Right lung (tissue), 10 donors: ENCODE results near the gene CCDC144A. TPM values are rescaled to one million over a fixed set of nuclear protein-coding genes. Genes with fewer than 3 reads are reported as not detected.
"Not testable (repeated sequence)": the region's sequence is repeated elsewhere in the genome, so short reads cannot be mapped to it uniquely, and the experiment has no call there.

ENCODE experiments used
- DNase-seq, 2 donors: peaks; one replicate each; pipeline ENCODE4 v3.0.0-alpha.2; 2013
- long read RNA-seq, 8 donors: transcript quantifications; one replicate each; lab custom pipeline, GENCODE V29; 2026
- polyA plus RNA-seq, 5 donors: library from polyadenylated mRNA; unstranded; fragments of 120-200 nt; gene quantifications; one replicate each; pipeline versions ENCODE4 v1.2.1 to v1.2.3, GENCODE V29; 2013; ENCODE audit warnings: inconsistent platforms in 1 of 5, low replicate concordance in 1 of 5; ENCODE audit not compliant: insufficient read length in 5 of 5, insufficient read depth in 1 of 5

CCDC144A gene, protein sequence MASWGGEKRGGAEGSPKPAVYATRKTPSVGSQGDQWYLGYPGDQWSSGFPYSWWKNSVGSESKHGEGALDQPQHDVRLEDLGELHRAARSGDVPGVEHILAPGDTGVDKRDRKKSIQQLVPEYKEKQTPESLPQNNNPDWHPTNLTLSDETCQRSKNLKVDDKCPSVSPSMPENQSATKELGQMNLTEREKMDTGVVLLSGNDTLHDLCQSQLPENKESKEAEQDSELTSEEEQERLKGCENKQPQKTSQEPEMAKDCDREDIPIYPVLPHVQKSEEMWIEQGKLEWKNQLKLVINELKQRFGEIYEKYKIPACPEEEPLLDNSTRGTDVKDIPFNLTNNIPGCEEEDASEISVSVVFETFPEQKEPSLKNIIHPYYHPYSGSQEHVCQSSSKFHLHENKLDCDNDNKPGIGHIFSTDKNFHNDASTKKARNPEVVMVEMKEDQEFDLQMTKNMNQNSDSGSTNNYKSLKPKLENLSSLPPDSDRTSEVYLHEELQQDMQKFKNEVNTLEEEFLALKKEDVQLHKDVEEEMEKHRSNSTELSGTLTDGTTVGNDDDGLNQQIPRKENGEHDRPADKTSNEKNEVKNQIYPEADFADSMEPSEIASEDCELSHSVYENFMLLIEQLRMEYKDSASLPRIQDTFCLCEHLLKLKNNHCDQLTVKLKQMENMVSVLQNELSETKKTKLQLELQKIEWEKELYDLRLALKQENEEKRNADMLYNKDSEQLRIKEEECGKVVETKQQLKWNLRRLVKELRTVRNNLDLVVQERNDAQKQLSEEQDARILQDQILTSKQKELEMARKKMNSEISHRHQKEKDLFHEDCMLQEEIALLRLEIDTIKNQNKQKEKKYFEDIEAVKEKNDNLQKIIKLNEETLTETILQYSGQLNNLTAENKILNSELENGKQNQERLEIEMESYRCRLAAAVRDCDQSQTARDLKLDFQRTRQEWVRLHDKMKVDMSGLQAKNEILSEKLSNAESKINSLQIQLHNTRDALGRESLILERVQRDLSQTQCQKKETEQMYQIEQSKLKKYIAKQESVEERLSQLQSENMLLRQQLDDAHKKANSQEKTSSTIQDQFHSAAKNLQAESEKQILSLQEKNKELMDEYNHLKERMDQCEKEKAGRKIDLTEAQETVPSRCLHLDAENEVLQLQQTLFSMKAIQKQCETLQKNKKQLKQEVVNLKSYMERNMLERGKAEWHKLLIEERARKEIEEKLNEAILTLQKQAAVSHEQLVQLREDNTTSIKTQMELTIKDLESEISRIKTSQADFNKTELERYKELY (N-terminal part only)
- 10 to 100 TPM in 3 of 5 donors, 1 to 10 TPM in 1, under 1 TPM in 1; 0.89 to 28.9 (median 12.1) TPM for polyA plus RNA-seq
- long read RNA-seq, donor 1, result 0 reads
- long read RNA-seq, donor 2, result 0 reads
- long read RNA-seq, donor 3, result 0 reads
- long read RNA-seq, donor 4, result 0 reads
- long read RNA-seq, donor 5, result 0 reads
- long read RNA-seq, donor 6, full-length matches to known transcripts, result 1 of 1 reads
- long read RNA-seq, donor 6, partial matches to known transcripts, result 0 of 1 reads
- long read RNA-seq, donor 6, other reads (novel, unspliced or antisense), result 0 of 1 reads
- long read RNA-seq, donor 7, result 0 reads
- long read RNA-seq, donor 8, result 0 reads

DNA sequence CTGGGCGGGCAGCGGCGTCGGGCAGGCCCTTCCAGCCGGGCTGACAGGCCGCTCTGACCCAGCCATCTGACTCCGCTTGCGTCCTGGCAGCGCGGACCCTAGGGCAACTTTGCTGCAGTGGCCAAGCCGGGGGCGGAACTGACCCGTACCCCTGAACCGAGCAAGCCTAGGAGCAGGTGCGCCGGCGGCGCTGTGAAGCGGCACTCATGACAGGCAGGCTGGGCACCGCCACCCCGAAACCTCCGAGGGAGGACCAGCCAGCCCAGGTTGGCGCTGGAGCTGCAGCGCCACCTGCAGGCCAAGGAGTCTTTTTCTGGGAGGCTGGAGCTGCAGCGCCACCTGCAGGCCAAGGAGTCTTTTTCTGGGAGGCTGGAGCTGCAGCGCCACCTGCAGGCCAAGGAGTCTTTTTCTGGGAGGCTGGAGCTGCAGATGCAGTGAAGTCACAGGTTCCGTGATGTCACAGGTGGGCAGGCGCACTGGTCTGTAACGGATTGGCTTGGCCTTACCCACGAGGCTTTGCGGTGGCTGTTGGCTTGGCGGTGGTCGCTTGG lies at the start of gene CCDC144A:
CCDC144A (plus strand) TSS at position 511 of the 551 bp plus-strand sequence. CDS start 160 bp downstream, outside the sequence.
- not testable (repeated sequence) for DNase-seq

DNA sequence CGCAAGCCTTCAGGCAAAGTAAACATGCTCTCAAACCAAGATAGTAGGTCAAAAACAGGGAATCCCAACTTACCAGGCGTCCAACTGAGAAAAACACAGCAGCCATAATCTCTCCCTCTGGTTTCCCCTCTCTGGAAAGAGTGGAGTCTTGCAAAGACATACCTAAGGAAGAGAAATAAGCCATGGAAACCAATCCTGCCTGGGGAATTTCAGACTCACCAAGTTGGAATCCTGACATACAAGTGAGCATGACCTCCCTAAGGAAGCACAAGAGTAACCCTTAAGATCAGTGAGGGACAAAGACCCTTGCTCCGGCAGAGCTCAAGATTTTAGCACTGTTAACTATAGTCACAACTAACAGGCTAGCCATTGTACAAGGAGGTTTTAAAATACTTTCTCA lies 40.5 kb upstream of the CCDC144A start:
- DNase-seq, result no peak

DNA sequence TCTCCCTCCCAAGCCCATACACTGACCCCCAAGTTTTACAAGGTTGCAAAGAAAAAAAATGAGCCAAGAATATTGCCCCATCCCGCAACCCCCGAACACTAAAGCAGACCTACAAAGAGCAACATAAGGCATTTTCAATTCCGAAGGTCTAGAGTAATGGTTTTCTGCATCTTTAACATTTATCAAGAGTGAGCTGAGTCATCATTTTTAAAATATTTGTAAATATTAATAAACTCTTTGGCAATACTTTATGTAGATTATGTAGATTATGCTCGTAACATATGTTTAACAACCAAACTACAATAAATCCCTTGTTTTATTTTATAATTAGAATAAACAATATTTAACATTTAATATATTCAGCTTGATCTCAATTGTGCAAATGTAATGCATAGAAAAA lies 37.8 kb upstream of the CCDC144A start:
- DNase-seq, result no peak

DNA sequence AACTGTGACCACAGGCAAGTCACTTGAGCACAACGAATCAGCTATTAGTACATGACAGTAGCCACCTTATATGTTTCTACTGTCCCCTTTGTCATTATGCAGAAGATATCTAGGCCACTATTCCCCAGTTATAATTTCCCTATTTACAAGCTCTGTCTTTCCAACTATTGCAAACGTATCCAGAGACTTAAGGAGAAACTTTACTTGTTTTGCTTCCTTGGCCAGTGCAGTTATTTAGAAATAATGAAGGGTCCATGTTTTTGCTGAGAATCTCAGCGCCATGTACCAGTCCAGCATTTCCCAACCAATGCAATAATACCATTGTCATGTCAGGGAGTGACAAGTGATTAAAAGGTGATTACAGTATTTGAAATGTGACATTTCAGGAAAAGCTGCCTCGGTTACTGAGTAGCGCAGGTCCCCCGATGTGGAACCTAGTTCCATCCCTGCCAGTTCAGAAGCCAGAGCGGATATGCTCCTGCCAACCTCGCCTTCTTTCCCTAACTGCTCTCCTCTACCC lies 37.1 kb upstream of the CCDC144A start:
- DNase-seq, result peak in 1 of 2 donors; percentile 18

DNA sequence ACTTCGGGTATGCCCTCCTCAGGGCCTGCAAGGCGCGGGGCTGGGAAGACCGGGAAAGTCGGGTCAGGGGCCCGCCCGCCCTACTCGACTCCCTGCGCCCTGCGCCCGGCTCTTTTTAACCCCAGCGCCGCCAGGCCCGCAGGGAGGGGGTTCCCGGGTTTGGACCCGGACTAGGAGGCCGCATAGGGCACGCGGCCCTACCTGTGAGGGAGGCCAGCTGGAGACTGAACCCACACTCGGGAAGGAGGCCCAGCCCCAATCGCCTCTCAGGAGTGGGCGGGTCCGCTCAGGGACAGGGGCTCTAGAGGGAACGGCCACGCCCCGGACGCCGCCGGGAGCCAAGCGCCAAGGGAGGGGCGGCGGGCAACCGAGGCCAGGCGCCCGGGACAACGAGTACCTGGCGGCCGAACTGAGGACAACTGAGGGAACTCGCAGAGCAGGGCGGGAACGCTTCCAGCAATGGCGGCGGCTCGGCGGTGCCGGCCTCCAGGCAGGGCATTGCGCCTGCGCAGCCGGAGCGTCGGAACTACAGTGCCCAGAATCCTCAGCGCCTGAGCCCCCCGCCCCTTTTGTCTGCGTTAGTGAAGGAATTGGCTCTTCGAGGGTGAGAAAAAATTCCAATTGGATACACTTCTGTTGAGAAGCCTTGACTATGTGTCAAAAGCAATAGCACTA lies 36.5 kb upstream of the CCDC144A start, which contains the start of gene ZNF624:
ZNF624 (minus strand) TSS at position 484 of the 675 bp plus-strand sequence.
- DNase-seq, result peak; percentile 91 to 93

DNA sequence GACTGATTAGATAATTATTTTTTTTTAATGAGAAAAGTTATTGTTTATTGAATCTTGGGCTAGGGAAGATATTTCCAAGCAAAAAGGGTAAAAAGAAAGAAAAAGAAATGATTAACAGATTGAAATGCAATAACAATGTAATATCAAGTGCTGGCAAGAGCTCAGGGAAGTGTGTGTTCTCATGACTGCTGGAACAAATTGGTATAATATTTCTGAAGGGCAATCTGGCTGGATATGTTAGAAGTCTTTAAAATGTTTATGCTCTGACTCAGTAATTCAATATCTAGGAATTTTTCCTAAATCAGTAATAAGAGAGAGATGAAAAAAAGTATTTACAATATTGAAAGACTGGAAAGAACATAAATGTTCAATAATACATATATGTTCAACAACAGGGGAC lies 28.8 kb upstream of the CCDC144A start:
- no peak for DNase-seq

DNA sequence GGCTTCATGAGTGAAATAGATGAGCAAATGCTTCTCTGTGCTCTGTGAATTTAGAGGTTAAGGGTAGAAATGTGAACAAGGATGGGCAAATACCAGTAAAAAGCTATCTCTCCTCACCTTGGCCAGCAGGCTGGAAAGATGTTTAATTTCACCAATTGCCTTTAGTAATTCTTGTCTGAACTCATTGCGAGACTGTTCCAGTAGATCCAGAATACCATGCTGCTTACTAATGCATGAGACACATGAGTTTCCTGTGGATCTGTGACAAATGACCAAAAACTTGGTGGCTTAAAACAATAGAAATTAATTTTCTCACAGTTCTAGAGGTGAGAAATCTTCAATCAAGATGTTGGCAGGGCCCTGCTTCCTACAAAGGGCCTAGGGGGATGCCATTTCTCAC lies 27.1 kb upstream of the CCDC144A start:
- DNase-seq, result no peak

DNA sequence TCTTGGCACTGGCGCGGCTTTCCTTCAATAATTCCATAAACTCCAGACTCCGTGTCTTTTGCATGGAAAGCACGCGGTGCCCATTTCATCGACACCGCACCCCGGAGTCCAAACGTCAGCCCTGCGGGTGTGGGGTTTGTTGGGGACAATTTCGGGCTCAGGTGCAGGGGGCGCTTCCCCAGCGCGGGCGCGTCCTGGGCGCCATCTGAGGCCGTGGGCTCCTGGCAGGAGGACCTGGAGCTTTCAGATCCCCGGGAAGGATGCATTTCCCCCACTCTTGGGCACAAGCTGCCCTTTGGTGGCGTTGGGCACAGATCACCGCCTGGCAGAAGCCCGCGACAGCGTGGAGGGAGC lies 23.5 kb upstream of the CCDC144A start:
- DNase-seq, result not testable (repeated sequence)

DNA sequence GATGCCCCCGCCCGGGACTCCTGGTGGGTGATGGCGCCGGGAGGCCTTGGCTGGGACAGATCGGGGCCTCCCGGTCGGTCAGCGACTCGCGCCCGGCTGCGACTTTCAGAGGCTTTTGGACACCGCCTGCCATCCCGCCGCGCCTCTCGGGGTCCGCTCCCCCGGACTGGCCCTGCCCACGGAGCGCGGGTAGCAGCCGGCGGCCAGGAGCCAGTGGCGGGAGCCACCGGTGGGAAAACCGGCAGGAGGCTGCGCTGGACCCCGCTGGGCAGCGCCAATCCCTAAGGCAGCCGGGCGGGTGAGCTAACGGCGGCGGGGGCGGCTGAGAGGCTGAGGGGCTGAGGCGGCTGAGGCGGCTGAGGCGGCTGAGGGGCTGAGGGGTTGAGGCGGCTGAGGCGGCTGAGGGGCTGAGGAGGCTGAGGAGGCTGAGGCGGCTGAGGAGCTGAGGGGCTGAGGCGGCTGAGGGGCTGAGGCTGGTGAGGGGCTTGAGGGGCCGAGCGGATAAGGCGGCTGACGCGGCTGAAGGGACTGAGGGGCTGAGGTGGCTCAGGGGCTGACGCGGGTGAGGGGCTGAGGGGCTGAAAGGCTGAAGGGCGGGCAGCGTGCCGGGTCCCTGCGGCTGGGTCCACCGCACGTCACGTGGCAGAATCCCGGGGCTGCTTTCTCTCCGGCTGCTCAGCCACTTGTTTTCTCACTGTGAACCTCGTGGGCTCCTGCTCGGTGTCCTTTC lies 23.0 kb upstream of the CCDC144A start:
- not testable (repeated sequence) for DNase-seq

DNA sequence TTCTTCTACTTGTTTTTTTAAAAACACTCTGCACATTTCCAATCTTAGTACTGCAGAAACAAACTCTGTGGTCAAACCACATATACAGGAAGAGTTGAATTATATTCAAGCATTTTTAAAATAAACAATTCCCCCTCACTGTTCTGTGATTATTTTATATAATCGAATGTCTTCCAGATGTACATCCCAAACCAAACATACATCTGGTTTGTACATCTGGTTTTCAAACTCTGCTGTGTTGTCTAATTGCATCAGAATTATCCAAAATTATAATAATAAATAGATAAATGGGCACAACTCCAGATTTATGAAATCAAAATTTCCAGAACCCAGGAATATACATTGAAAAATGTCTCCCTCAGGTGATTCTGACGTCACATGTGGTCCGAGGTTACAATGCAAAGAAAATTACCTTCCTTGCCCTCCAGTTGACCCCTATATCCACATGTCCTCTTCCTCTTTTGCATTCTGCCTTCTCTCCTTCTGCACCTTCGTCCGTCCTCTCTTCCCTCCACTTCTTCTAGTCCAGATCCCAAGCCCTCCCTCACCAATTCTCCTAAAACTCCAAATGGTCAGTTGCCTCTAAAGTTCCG lies 13.3 kb upstream of the CCDC144A start:
- no peak for DNase-seq

DNA sequence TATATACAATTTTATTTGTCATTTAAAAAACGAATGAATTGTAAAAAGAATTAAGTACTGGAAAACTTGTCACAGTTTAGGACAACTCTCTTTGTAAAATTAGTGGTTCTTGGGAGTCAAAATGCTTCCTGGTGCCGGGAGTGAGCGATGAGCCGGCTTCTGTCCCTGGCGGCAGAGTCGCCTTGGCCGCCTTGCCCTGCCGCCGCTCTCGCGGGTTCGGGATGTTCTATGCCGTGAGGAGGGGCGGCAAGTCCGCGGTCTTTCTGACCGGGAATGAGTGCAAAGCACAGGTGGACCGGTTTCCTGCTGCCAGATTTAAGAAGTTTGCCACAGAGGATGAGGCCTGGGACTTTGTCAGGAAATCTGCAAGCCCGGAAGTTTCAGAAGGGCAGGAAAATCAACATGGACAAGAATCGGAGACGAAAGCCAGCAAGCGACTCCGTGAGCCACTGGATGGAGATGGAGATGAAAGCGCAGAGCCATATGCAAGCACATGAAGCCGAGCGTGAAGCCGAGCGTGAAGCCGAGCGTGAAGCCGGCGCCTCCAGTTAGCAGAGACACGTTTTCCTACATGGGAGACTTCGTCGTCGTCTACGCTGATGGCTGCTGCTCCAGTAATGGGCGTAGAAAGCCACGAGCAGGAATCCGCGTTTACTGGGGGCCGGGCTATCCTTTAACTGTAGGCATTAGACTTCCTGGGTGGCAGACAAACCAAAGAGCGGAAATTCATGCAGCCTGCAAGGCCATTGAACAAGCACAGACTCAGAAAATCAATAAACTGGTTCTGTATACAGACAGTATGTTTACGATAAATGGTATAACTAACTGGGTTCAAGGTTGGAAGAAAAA lies 6.5 kb upstream of the CCDC144A start:
- not testable (repeated sequence) for DNase-seq

DNA sequence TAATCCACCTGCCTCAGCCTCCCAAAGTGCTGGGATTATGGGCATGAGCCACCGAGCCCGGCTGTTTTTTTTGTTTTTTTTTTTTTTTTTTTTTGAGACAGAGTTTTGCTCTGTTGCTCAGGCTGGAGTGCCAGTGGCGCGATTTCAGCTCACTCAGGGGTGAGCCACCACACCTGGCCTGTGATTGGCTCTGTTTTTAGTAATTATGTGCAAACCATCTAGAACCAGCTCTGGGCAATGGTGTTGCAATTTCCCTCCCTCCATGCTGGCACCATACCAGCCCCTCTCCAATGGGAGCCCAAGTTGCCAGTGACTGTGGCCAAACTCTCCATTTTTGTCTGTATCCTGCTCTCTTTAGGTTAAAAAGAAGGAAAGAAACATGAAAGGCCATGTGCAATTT lies 4.0 kb upstream of the CCDC144A start:
- not testable (repeated sequence) for DNase-seq

DNA sequence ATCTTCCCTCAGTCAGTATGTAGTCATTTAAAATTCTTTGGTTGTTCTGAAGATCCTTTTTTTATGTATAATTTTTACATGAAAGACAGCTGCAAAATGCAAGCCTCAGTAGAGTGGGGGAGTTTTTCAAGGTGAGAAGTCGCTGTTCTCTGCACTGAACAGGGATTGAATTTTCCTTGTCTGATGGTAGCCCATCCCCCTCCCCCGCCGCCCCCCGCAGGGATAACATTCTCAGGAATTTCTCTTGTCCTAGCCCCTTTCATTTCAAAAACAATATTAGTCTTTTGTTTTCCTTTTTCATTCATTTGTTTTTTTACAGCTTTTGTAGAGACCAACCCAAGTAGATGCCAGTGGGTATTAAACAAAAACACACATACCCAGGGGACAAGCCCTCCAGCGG lies 2.9 kb upstream of the CCDC144A start:
- not testable (repeated sequence) for DNase-seq

DNA sequence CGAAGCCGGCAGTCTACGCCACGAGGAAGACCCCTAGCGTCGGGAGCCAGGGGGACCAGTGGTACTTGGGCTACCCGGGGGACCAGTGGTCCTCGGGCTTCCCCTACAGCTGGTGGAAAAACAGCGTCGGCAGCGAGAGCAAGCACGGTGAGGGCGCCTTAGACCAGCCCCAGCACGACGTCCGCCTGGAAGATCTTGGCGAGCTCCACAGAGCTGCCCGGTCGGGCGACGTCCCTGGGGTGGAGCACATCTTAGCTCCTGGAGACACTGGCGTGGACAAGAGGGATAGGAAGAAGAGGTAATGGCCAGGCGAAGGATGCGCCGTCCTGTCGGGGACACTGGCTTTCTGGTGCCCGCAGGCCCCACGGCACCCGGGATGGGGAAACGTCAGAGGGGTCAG lies 406 bp downstream of the CCDC144A start:
- not testable (repeated sequence) for DNase-seq

DNA sequence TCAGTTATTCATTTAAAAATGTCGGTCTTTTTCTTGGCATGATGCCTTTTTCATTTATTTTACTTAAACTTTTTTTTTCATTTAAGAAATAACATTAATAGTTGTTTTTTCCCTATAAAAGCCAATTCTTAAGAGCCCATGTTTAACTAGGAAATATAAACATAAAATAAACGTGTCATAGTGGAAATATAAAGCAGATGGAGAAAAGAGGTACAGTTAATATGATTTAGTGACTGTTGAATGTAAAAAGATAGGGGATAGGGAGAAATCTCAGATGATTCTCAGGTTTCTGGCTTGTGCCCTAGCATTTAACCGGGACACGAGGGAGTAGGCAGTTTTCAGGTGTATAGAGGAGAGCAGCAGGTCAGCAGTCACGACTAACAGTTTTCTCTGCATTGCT lies 7.6 kb downstream of the CCDC144A start:
- DNase-seq, result not testable (repeated sequence)

DNA sequence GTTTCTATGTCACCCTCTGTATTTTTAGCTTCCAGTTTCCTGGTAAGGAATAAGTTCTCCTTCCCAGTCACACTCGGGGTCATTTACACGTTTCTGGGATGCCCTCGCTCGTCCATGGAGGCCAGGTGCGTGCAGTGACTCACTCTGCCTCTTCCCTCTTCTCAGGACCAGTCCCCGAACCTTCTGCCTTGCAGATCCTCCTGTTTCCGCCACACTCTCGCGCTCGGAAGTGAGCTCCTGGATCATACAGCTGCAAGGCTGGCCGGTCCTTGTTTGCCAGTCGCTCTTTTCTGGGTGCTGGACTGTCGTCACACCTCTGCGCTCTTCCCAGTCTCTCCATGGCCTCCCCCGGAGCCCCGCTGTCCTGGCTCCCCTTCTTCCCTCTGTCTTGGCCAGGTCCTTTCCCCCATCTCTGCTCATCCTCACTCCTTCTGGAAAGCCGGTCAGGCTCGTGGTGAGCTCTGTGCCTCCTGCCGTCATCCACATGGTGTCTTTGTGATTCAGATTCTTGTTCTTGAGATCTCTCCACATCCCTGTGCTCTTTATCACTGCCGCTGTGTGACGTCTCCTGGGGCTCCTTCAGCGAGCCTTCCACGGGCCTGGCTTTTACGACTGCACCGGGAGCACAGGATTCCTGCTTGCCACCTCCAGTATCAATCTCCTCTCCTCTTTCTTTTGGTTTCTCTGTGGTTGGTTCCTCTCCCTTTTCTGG lies 55.6 kb downstream of the CCDC144A start:
- DNase-seq, result peak in 1 of 2 donors; percentile 0

DNA sequence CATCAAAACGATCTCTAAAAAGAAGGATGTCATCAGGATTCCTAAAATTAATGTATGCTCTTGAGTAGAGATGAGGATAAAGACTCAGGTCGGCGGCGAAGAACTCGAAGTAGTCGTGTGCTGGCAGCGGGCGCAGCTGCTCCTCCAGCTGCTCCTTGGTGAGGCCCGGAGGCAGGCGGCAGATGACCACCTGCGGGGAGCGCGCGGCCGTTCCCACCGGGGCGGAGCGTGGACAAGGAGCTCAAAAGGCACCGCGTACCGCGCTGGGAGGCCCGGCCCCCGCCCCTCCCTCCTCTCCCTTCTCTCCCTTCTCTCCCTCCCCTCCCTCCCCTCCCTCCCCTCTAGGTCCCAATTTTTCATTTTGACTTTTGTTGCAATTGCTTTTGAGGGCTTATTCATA lies 56.5 kb downstream of the CCDC144A start:
- not testable (repeated sequence) for DNase-seq
